ENCODE results near the gene ITSN1.

ITSN1 gene

DNA sequence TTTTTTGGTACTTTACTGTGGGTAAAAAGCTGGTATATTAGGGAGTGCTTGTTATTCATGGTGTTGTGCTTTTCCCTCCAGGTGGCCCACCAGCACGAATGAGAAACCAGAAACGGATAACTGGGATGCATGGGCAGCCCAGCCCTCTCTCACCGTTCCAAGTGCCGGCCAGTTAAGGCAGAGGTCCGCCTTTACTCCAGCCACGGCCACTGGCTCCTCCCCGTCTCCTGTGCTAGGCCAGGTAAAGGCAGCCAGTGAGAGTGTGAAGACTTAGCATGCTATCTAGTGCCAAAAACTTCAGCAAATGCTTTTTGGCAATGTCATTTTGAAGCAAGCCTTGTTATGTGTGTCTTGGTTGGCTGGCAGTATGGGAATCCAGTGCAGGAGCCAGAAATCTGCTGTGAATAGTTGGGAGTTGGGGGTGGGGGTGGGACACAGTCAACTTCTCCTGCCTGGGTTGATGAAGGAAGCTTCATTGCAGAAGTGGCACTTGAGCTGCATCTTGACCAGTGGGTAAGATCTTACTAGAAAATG is 171.6 kb downstream of the ITSN1 start:
- no peak for DNase-seq (ENCODE audit: low read depth)

DNA sequence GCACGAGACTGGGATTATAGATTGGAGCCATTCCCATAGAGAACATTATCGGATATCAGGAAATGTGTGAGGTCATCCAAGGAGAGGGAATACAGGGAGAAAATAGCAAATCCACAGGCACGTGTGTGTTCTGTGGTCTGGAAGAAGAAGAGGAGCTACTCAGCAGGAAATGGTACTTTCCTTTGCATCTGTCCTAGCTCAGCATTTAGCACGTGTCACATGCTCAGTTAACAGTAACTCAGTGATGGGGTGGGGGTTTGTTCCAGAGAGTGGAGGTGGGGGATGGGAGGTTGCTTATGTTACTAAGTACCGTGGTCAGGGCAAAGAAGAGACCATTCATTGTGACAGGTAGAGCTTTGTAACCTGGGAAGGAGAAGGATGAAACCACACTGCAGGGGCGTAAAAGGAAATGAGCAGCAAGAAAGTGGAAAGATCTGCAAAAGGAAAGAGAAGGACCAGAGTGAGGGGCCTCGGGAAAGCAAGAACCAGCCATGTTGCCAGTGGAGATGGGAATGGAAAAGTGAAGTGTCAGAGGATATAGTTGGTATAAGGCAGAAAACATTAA is 172.9 kb downstream of the ITSN1 start:
- no peak for DNase-seq (ENCODE audit: low read depth)

DNA sequence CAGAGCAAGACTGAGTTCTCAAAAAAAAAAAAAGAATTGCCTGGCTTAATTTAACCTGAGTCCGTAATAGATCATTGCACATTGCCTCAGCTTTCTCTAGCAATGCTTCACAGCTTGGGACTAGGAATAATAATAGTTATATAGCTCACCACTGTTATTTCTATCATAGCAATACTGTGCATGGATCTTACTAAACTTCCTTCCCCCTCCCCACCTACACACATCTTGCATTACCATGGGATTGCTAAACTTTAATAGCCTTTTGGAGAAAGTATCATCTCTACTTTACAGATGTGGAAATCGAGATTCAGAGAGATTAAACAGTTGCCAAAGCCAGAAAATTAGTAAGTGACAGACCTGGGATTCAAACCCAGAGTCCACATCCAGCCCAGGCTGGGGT is 173.9 kb downstream of the ITSN1 start:
- no peak for DNase-seq (ENCODE audit: low read depth)

DNA sequence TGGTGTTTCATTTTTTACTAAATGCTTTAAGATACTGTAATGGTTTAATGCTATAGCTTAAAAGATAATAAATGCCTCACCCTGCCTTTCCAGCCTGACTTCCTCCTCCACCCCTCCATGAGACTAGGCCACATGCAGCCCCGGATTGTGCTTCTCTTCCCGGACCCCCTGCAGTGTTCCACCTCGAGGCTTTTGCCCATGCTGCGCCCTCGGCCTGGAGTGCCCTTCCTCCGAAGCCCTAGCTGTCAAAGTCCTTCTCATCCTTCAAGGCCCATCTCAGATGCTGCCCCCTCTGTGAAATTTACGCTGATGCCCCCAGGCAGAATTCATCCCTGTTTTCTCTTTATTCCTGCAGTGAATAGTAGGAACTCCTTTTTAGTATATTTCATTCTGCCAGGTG is 174.8 kb downstream of the ITSN1 start:
- DNase-seq (ENCODE audit: low read depth): no peak

DNA sequence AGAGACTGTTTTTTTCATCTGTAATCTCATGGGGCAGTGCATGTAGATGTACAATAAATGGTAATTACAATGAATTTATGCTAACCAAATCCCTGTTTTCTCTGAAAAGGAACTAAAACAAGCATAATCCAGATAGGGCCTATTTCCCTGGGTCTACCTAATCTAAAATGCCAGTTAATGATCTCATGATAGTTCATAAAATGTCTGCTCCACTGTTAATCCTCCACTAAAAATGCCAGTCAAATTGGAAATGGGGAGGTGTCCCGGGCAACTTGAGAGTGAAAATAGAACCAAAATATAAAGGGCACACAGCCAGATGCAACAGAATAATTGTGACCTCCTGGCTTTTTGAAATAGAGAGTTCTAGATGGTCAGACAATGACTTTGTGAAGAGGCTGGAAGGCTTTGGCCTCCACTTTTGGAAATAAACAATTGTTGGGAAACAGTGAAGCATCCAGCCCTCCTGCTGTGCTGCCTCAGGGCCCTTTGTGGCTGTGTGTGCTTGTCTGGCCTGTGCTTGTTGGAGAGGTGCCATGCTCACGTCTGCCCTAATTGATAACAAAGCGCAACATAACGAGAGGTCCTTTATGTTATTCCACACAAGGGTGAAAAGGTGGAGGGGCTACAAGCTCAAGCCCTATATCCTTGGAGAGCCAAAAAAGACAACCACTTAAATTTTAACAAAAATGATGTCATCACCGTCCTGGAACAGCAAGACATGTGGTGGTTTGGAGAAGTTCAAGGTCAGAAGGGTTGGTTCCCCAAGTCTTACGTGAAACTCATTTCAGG is 175.6 kb downstream of the ITSN1 start:
- no peak for DNase-seq (ENCODE audit: low read depth)

DNA sequence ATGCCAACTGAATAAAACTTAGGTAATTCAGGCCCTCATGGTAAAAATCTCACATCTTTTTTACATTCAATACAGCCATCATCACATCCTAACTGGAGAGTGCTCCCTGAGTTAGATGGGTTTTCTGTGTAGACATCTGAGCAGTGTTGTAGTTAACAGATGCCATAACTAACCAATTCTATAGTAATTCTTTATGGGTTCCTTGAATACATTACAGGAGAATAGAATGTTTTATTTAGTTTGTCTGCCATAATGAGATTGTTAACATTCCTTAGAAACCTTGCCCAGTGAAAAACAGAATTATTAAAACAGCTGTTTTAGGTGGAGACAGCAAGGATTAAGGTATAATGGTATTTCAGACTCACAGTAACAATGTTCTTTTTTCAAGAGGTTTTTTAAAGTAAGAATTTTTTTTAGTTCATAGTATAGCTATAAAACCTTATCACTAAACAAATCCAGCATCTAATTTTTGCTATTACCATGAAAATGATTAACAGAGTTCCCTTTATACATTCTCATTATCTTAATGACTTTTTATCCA is 178.0 kb downstream of the ITSN1 start:
- no peak for DNase-seq (ENCODE audit: low read depth)

DNA sequence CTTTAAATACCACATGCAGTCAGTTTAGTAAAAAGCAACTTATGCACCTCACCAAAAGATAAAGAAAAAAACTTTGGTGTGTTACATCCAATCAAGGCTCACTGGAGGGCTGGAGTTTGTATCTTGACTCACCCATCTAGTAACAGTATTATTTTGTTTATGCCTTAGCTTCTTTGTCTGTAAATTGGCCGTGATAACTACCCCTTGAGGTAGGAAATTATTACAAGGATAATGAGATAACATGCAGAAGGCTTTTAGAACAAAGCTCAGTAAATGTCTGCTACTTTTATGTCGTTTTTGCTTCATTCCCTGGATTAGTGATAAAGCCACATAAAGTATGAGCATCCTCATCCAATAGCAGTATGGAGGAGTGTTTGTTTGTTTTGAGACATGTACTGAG is 178.5 kb downstream of the ITSN1 start:
- DNase-seq (ENCODE audit: low read depth): no peak

DNA sequence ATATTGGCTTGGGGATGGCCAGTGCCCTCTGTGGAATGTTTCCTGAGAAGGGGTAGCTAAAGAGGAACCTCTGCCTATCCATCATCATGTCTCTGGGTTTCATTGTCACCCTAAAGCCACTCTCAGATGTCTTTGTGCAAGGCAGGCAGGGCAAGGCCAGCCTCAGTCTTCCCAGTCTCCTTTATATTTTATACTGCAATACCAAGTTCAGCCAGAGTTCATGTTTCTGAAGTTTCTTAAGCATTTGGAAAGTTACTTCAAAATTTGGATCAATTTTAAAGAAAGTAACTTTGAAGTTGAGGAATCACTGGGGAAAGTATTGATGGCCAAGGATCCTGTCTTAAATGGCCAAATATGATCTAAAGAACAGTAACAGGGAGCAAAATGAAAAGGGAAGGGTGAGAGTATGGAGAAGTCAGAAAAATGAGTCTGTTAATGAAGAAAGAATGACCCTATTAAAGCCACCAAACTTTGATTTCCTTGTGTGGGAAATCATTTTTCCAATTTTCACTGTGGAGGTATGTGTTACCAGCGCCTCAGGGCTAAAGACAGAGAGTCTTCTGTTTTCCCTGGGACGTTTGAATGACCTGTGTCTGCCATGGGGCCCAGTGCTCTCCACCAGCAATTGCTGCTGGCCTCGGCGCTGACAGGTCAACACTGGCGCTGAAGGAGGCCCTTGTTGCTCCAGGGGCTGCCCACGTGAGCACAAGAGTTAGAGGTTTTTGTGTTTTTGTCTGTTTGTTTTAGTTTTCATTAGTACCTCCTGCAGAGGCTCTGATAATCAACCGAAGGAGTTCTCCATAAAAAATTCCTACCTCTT is 179.4 kb downstream of the ITSN1 start:
- no peak for DNase-seq (ENCODE audit: low read depth)

DNA sequence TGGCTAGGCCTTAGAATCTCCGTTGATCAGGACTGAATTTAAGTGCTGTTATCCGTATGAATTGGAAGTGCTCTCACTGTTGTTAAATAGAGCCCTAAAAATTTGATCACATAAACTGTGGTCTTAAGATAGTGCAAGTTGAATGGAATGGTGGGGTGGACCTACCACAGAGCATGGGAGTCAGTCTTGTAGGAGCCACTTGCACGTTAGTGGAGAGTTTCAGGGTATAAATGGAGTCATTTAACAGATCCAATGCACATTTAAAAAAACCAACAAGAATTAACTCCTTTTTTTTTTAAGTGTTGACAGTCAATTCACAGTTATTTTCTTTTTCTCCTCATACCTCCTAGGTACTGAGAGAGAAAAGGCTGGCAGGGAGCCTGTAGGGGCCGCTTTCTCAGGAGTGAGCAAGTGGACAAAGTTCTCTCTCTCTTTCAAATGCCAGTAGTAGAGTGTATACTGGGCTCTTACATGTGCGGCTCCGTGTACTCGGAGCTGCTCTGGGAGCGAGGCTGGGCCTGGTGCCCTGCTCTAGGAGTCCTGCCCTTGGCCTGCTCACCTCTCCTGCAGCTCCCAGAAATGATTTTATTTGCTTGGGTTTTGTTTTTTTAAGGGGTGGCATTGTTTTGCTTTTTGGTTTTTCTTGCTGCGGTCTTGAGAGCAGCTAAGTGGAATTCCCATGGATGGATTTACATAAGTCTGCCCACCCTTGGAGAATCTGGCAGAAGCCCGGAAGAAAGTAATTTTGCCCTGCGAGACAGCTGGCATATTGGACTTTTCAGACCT is 182.0 kb downstream of the ITSN1 start:
- DNase-seq (ENCODE audit: low read depth): no peak

DNA sequence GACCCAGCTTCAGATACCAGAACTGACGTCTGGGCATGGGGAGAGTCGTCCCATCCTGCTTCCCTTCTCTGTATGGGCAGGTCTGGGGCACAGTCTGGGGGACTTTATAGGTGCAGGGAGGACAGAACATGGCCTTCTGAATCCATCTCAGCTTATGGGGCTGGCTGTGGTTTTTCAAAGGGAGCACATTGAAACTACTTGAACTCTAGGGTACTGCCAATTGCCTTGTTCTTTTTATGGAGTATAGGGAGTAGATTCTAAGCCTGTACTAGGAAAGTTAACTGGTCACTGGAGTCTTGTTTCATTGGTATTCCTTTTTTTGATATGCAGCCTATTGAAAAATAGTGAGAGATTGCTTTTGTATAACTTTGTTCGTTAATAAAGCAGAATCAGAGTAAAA is 183.1 kb downstream of the ITSN1 start:
- no peak for DNase-seq (ENCODE audit: low read depth)

DNA sequence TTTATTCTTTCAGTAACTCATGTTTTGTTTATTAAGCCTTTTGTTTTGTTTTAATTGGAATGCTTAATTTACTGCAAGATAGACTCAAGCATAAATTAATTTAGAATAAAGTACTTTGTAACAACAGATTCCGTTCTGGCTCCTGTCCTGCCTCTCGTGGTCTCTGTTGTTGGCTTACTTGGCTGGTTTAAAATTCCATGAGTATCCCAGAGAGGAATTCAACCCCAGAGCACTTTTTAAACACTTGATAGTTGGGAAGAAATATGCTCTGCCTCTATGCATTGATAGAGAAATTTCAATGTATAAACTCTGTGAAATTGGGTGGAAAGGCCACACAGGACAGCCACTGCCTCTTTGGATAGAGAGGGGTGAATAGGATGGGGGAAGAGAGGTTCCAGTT is 183.6 kb downstream of the ITSN1 start:
- no peak for DNase-seq (ENCODE audit: low read depth)

DNA sequence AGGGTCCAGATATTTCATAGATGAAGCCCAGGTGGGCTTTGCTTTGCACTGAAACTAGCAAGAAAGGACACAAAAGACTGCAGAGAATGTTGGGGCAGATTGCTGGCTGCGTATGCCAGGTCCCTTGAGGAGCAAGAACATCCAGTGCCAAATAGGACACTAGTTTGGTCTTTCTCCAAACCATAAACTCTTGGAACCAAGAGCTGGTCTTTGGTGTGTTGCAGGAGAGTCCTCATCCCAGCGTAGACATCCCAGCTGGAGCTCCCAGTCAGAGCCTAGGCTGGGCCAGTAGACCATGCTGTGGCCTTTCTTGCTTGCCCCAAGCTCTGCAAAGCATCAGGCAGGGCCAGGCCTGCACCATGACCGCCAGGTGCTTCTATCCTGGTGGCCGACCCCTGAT is 185.8 kb downstream of the ITSN1 start:
- no peak for DNase-seq (ENCODE audit: low read depth)

DNA sequence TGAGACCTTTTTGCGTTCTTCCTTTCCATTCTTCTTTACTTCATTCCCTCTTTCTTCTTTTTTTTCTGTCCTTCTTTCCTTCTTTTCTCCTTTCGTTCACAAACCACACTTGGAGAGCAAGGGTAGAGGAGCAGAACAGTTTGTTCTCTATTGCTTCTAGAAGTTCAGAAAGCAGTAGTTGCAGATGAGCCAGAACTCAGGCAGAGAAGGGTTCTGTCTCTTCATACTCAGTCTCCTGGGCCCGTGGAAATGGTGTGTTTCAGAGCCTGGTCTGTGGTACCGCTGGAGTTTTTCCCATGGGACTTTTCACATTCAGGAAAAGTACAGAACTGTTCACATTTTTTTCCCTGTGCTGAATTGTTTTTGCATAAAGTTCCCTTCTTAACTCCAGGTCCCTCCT is 186.3 kb downstream of the ITSN1 start:
- no peak for DNase-seq (ENCODE audit: low read depth)

DNA sequence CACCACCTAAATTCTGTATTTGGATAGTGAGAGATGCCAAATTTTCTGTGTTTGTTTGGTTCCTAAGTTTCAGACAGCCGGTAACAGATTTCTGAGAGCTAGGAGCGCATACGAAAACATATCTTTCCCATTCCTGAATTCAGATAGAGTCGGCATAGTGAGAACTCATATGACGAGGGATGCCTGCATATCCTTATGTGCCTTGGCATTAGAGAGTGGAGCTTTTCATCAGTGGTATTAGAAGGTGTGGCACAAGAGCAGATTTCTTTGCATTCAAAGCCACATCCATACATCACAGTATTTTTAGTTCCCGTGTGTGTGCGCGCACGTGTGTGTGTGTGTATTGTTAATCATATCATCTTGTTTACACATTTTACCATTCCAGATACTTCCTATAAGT is 187.5 kb downstream of the ITSN1 start:
- no peak for DNase-seq (ENCODE audit: low read depth)

DNA sequence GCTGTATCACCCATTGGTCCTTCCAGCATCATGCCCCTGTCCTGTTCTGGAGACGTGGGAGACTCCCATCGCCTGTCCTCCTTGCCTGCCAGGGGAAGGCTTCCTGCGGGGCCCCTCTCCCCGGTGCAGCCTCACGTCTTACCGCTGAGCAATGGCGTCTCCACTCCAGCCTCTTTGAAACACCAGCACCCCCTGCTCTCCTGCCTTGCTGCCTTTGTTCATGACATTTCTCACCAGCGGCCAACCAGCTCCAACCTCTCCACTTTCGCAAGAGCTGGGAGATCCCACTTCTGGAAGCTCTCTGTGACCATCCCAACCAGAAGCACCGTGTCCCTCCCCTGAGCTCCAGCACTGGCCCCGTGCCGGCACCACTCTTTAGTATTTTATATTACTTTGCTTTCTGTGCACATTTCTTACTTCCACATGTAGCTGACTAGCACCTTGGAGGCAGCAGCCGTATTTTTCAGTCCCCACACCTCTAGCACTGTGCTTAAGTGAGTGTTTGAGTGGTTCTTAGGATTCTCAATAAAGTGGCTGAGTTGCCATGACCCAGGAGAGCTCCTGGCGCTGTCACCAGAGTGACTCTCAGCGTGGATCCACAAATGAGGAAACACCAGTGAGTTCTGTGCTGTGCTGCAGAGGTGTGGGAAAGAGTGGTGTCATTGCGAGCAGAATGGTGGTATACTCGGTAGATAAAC is 189.8 kb downstream of the ITSN1 start:
- DNase-seq (ENCODE audit: low read depth): no peak

DNA sequence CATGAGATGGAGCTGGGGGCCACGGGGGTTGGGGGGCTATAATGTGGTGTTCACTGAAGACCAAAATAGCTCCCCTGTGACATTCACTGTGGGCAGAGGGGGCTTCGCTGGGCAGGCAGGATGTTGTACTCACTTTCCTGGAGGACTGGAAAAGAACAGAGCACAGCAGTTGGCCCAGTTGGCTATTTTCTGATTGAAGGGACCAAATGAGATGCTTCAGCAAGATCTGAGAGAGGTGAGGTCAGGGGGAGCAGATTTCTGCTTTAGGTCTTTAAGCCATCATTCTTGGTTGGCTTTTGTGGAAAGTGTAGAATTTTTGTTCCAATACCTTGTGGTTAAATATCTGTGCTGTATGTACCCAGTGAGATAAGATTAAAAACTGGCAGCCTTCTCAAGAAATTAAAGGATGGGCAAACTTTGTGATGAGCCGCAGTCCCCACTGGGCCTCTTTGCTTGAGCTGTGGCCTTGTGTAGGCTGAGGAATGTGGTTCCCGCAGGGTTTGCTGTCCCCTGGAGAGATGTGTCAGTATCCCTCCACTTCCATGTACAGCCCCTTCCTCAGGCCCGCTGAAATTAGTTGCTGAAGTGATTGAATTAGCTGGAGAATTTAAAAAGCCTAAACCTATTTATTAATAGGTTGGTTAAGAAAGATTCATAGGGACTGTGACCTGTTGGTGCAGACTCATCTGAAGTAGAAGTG is 192.7 kb downstream of the ITSN1 start:
- DNase-seq (ENCODE audit: low read depth): no peak

DNA sequence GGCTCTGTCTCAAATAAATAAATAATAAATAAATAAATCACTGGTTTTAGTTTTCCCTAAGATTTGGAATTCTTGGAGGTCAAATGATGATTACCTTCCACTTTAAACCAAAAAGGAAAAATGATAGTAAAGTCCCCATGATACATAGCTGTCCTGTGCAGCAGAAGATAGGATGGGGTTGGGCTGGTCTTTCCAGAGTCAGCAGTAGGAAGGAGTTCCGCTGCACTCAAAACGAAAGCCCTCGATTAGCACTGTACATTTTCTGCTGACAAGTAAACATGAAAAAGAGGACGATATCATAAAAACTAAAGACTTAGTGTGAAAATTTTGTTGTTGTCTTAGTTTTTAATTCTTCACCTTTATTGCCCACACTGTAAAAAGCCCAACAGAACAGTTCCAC is 193.6 kb downstream of the ITSN1 start:
- DNase-seq (ENCODE audit: low read depth): no peak

DNA sequence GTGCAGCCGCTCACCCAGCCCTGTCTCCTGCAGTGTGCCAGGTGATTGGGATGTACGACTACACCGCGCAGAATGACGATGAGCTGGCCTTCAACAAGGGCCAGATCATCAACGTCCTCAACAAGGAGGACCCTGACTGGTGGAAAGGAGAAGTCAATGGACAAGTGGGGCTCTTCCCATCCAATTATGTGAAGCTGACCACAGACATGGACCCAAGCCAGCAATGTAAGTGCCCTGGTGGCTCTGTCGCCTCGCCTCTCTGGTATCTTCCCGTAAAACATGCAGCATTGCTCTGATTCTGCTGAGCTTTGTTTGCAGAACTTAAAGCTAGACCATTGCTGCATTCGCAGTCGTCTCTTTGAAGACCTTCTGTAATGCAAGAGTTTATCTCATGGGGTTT is 194.1 kb downstream of the ITSN1 start:
- no peak for DNase-seq (ENCODE audit: low read depth)

DNA sequence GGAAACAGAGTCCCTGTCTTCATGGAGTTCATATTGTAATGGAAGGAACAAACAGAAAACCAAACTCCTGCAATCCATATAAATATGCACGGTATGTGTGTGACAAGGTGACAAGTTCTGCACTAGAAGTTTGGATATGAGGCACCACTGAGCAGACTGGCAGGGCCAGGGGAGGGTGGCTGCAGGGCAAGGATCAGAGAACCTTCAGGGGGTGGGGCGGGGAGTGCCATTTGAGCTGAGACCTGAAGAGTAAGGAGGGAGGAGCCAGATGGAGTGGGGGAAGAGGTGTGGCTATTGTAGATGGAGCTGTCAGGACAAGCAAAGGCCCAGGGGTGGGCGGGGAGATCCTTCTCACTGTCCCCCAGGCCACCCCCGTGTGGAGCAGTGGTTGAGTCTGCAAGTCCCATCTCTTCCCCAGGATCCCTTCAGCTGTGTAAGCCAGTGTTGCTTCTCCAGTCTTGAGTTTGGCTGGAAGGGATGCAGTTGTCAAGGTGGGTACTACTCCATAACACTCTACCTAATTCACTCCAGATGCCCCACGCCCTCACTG is 196.9 kb downstream of the ITSN1 start:
- DNase-seq (ENCODE audit: low read depth): no peak

DNA sequence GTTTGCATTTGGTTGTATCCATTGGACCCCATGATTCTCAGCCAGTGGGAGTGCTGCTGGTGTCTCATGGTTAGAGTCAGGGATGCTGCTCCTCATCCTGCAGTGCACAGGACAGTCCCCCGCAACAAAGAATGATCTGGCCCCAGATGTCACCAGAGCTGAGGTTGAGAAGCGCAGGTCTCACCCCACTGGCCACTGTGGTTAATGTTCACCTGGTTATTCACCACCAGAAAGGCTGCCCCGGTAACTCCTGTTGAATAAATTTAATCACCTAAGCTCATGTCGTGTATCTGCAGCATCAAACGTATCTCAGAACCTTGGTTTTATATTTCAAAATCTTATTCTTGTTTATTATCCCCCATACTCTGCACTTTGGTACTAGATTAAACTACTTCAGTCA is 197.5 kb downstream of the ITSN1 start:
- no peak for DNase-seq (ENCODE audit: low read depth)

Measured in activated T-cell treated with anti-CD3 and anti-CD28 coated beads for 1 hour (primary cell).